NCI-H2171 (cell line): ENCODE results near the gene E4F1.
A peak's percentile ranks its signal among the peaks of the same experiment; 100 is the strongest.

Experiments used
- DNase-seq: peaks from one replicate; lab custom pipeline; 2025; lab: John Stamatoyannopoulos, UW

The E4F1 gene

DNA sequence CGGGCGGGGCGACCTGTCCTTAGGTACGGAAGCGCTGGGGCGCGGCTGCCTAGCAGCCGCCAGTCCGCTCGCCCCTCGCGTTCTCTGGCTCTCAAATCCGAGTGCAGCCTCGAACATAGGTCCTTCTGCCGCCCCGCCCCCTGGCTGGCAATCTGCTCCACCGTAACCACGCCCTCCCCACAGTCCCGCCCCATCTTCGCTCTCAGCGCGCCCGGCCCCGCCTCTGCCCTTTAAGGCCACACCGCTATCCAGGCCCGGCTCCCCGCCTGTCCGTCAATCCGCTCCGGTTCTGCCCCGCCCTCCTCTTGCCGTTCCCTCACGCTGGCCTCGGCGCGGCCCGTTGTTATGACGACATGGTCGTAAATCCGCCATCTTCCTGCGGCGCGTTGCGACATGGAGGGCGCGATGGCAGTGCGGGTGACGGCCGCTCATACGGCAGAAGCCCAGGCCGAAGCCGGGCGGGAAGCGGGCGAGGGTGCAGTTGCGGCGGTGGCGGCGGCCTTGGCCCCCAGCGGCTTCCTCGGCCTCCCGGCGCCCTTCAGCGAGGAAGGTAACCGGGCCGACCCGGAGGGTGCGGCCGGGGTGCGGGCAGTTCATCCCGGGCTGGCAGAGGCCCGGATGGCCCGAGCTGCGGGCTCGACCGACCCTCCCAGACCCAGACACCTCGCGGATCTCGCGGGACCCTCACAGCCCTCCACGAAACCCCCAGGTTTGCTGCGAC, at the start of gene E4F1:
TSS of gene E4F1 (plus strand) at position 371 of the 721 bp plus-strand sequence. CDS start at position 394, 23 bp downstream.
- peak; percentile 99 for DNase-seq

DNA sequence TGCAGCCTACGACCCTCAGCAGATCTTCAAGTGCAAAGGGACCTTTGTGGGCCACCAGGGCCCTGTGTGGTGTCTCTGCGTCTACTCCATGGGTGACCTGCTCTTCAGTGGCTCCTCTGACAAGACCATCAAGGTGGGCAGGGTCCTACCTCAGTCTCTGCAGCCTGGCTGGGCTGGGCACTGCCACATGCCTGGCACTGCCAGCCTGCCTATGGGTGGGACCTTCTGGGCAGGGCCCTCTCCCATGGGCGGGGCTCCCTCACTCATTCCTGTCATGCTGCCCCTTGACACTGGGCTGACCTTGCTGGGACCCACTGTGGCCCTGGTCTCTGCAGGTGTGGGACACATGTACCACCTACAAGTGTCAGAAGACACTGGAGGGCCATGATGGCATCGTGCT, 49.5 kb upstream of the E4F1 start:
- no peak for DNase-seq

GRCh38 chr16:2174396-2175131, 48.8 kb upstream of the E4F1 start:
- no peak for DNase-seq

- no peak for DNase-seq
Measured at GRCh38 chr16:2175454-2175853, 47.9 kb upstream of the E4F1 start.

- DNase-seq, result no peak
Measured at GRCh38 chr16:2176047-2176446, 47.3 kb upstream of the E4F1 start.

DNA sequence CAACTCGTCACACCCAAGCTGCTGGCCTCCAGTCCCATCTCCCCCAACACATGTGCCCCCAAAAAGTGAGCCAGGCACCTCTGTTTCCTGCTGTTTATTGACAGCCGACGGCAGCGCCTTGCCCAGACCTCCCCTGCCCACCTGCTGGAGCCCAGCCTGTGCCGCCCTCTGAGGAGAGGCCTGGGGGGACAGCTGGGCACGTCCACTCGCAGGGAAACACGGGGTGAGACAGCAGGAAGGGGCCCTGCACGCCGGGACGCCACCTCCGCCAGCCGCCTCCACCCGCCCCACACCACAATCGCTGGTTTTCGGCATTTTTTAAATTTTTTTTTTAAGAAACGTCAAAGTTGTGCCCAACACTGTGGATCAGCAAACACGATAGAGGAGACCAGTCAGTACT, 46.3 kb upstream of the E4F1 start:
- no peak for DNase-seq

- no peak for DNase-seq
Measured at GRCh38 chr16:2177561-2177960, 45.8 kb upstream of the E4F1 start.

DNA sequence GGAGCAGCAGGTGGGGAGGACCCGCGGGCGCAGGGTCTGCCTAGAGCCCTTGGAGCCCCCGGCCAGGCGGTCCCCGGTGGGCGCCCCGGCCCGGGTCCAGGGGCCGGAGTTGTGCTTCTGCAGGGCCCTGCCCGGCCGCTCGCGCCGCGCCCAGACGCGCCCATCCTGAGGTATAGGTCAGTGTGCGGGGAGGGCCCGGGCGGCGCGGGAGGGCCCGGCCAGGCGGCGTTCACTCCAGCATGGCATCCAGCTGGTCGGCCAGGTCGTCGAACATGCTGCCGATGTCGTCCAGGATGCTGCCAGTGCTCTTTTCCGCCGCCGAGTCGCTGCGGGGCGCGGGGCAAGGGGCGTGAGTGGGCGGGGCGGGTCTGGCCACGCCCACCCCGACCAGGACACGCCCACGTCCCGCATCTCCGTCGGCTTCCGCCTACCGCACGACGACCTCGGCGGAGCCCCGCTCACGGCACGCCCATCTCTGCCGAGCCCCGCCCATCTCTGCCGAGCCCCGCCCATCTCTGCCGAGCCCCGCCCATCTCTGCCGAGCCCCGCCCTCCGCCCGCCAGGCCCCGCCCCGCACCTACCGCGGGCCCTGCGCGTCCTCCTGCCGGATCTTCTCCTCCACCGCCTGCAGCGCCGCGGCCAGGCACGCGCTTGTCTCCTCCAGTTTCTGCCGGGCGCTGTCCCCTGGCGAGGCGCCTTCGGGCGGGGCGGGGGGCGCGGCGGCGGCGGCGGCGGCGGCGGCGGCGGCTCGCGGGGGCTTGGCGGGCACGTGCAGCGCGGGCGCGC, 44.9 kb upstream of the E4F1 start:
- DNase-seq, result no peak

DNA sequence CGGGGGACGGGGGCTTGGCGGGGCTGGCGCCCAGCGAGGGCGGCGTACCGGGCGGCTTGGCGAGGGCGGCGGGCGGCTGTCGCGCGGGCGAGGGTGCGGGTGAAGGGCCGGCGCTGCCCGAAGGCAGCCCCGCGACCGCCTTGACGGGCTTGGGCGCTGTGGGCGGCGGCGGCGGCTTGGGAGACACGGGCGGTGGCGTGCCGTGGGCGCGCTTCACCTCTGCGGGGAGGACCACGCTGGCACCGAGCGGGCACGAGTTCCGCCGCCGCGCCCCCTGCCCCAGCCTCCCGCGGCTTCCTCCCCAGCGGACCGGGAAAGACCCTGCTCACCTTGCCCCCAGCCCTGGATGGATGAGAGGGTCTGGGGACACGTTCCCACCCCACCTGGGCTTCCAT, 44.3 kb upstream of the E4F1 start:
- DNase-seq, result no peak

DNA sequence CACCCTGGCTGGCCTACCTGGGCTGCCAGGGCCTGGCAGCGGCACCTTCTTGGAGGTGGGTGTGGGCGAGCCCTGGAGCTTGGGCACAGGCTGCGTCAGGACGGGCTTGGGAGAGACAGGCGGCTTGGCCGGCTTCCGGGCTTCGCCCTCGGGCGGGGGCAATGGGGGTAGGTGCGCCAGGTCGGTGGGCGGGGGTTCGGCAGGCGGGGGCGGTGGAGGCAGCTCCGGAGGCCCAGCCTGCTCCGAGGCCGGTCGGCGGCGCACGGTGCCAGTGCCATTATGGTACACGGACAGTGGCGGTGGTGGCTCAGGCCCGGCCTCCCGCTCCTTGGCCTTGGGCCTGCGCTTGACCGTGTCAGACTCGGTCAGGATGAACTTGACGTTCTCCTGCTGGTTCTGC, 43.8 kb upstream of the E4F1 start:
- no peak for DNase-seq

DNA sequence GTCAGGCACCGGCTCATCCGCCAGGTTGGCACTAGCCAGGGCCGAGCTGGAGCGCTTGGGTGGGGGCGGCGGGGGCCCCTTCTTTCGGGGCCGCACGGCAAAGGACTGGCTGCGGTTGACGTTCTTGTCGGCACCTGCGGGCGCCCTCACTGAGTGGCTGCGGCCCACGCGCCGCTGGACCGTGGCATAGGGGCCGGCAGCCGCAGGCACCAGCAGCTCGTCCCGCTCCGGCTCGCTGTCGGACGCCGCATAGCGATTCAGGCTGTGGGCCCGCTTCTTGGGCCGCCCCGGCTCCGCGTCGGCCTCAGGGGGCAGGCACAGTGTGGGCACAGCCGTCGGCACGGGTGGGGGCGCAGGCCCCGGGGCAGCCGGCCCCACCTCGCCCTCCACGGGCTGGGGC, 42.9 kb upstream of the E4F1 start:
- no peak for DNase-seq

GRCh38 chr16:2180962-2181923, 42.1 kb upstream of the E4F1 start:
- no peak for DNase-seq

DNA sequence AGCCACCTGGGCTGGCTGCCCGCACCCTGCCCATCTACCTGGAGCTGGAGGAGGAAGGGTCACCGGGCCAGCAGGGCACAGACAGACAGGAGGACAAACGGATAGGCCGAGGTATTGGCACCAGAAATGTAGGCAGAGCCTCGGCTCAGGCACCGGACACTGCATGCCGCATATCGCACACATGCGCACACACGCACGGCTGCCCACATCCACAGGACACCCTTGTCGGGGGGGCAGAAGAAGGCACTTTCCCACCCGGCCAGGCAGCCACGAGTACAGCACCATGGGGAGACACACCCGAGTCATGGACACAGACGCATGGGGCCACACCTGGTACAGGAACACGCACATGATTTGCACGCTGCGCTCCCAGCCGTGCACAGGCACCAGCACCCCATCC, 41.4 kb upstream of the E4F1 start:
- no peak for DNase-seq

- DNase-seq, result no peak
Measured at GRCh38 chr16:2183671-2184070, 39.7 kb upstream of the E4F1 start.

DNA sequence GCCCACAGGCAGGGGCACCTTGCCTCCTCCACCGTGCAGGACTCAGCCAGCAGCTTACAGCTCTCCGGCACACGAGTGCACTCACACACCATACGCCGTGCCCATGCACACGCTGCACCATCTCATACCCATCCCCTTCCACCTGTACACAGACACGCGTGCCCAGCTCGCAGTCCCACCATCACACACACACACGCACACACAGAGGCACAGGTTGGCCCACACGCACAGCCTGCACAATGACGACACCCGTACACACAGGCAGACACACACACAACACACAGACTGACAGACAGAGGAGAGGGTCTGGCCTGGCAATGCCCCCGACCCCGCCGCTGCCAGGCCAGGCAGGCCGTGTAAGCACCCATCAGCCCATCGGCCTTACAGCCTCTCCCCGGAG, 39.0 kb upstream of the E4F1 start:
- no peak for DNase-seq

GRCh38 chr16:2184962-2185361, 38.4 kb upstream of the E4F1 start:
- DNase-seq, result no peak

DNA sequence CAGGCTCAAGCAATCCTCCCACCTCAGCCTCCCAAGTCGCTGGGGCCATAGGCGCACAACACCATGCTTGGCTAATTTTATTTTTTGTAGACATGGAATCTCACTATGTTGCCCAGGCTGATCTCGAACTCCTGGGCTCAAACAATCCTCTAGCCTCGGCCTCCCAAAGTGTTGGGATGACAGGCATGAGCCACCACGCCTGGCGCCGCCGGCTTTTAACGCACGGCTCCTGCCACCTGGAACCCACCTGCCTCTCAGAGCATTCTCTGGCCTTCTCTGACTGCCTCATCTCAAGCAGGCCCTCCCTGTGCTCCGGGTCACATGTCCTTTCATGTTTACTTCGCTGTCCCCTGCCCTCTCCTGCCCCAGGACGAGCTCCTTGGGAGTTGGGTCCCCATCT, 37.3 kb upstream of the E4F1 start:
- DNase-seq, result no peak

DNA sequence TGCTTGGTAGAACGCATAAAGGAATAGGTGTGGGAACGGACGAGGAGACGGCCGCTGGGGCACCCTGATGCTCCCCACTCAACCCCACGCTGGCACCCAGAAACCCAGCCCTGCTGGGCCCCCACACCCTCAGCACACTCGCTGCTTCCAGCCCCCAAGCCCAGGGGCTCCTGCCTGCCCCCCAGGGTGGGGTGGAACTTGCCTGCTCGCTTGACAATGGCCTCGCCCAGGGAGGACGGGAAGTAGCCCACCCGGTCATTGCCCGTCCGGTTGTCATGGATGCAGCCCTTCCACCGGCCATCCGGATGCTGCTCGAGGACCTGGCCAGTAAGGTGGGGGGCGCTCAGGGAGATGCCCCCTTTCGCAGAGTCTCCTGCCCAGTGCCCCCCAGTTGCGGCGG, 36.9 kb upstream of the E4F1 start:
- DNase-seq, result no peak

- DNase-seq, result no peak
Measured at GRCh38 chr16:2187212-2187611, 36.2 kb upstream of the E4F1 start.

DNA sequence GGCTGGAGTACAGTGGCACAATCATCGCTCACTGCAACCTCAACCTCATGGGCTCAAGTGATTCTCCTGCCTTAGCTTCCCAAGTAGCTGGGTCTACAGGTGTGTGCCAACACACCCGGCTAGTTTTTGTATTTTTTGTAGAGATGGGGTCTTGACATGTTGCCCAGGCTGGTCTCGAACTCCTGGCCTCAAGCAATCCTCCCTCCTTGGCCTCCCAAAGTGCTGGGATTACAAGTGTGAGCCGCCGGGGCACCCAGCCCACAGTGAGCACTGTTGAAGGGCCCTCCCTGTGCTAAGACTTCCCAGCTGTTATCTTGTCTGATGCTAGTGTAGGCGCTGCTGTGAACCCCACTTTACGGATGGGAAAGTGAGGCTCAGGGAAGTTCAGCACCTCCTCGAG, 35.0 kb upstream of the E4F1 start:
- DNase-seq, result no peak

- no peak for DNase-seq
Measured at GRCh38 chr16:2189252-2189893, 34.0 kb upstream of the E4F1 start.
